NB4 (cell line): ENCODE measurements around the gene FBXO41.

ENCODE experiments used
- CTCF ChIP-seq: IDR thresholded peaks from one replicate; pipeline ENCODE4 v1.5.1; 2012; ENCODE audit warnings: low read depth, low read length
- MAX ChIP-seq: IDR thresholded peaks from 2 replicates; pipeline ENCODE4 v1.6.1; 2011; ENCODE audit warnings: low read depth, low read length
- MYC ChIP-seq: IDR thresholded peaks from 2 replicates; pipeline ENCODE4 v1.6.1; 2011; ENCODE audit warnings: low read depth, low read length
- POLR2A ChIP-seq: IDR thresholded peaks from 2 replicates; pipeline ENCODE4 v1.6.1; 2011; ENCODE audit warnings: mild to moderate bottlenecking; ENCODE audit not compliant: insufficient read length; ENCODE audit errors: extremely low read depth

DNA sequence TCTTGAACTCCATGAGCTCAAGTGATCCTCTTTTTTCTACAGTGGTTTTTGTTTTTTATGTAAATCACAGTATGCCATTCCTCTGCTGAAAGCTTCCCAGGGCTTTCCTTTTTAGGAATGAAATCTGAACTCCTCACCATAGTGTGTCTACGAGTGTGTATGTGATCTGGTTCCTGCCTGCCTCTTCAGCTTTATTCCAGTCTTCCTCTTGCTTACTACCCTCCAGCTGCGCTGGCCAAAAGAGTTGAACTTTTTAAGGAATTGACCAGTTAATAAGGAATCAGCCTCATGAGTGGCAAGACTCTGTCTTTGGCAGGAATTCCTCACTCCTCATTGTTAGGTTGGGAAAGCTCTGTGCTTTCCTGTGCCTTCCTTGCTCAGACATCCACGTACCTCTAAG is 46.1 kb downstream of the FBXO41 start:
- TF ChIP-seq CTCF: no peak
- no peak for TF ChIP-seq MYC
- TF ChIP-seq POLR2A: no peak
- TF ChIP-seq MAX: no peak
